Measurements from ENCODE around the gene OGFR.

GRCh38 chr20:62806383-62807050 lies 1.9 kb downstream of the OGFR start:
- TF ChIP-seq ZNF239 (tag by site-specific recombination; IDR thresholded peaks at IDR 0.05) (no peak), ZNF560 (tag by site-specific recombination; IDR thresholded peaks at IDR 0.05; ENCODE audit: borderline replicate concordance) (no peak), CTCF (tag by site-specific recombination; IDR thresholded peaks at IDR 0.05) (no peak), ZNF48 (tag by site-specific recombination; IDR thresholded peaks at IDR 0.05) (no peak), WT1 (tag by site-specific recombination; IDR thresholded peaks at IDR 0.05) (no peak), ZNF16 (tag by site-specific recombination; IDR thresholded peaks at IDR 0.05; ENCODE audit: low read depth) (no peak), ZNF777 (tag by site-specific recombination; IDR thresholded peaks at IDR 0.05; ENCODE audit: borderline replicate concordance) (no peak), PRDM10 (tag by site-specific recombination; IDR thresholded peaks at IDR 0.05) (no peak), ZNF449 (tag by site-specific recombination; IDR thresholded peaks at IDR 0.05) (no peak), ZSCAN16 (tag by site-specific recombination; IDR thresholded peaks at IDR 0.05) (no peak), ZBTB10 (tag by site-specific recombination; IDR thresholded peaks at IDR 0.05) (0 out of 2 replicates have a peak, but pooled peaks have one; percentile 16), SCRT2 (tag by site-specific recombination; IDR thresholded peaks at IDR 0.05) (no peak), ZNF514 (tag by site-specific recombination; IDR thresholded peaks at IDR 0.05) (no peak), ZBTB21 (tag by site-specific recombination; IDR thresholded peaks at IDR 0.05) (no peak)
